GM20431 (cell line): ENCODE results near the gene TXNRD2.
"Not testable (repeated sequence)": the region's sequence is repeated elsewhere in the genome, so short reads cannot be mapped to it uniquely, and the experiment has no call there.

Source experiments
- in situ Hi-C: fragments of 300-500 bp; cut with MseI, MboI; formaldehyde crosslinking; loops from one replicate; pipeline ENCODE4 v1.15.0; 2020; ENCODE audit warnings: low sequenced_read_pairs; ENCODE audit not compliant: unreplicated experiment

Gene TXNRD2

DNA sequence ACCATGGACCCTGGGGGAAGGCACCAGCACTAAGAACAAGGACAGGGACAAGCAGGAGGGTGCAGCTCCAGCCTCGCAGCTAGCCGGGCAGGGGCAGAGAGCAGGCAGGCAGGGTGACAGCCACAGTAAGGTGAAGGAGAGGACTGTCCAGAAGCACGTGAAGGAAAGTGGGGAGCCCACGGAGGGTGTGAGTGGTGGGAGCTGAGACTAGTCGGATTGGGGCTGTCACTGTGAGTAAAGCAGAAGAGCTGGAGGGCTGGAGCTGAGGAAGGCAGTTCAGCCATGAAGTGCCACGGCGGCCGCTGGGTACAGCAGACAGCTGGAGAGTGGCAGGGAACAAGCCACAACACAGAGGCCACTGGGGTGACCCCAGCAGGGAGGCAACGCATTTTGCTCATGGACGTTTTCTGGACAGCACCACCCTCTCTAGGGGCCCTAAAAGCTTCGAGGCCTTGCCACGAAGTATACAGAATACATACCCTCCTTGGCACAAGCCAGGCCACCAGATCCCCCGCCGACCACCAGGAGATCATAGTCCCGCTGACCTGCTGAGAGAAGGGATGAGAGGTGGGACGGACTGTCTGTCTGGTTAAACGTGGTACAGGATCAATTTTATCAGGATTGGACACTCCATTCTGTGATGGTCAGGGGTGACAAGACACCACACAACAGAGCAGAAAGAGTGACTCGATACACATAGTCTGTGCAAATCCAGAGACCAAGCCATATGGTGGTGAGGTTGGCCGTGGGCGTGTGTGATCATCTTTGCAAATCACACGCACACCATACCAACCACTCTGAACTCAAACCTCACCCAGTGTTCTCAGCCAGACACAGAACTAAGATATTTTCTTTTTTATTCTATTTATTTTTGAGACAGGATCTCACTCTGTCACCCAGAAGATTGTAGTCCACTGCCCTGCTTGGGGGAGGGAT is 10.8 kb downstream of the TXNRD2 start:
- in situ Hi-C loops, result no loop called here

- in situ Hi-C loops, result no loop called here
Observed at GRCh38 chr22:19929586-19930550, 11.8 kb downstream of the TXNRD2 start.

DNA sequence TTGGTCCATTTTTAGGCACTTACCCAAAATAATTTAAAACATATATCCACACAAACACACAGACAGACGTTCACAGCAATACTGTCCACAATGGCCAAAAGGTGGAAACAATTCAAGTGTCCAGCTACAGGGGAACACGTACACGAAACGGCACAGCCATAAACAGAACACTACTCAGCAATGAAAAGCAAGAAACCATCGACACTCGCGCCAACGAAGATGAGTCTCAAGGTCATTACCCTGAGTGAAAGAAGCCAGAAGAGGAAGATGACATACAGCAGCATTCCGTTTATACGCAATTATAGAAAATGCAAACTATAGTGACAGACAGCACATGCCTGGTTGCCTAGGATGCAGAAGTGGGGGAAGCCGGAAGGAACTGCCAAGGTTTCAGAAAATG is 13.4 kb downstream of the TXNRD2 start:
- in situ Hi-C loops, result no loop called here

DNA sequence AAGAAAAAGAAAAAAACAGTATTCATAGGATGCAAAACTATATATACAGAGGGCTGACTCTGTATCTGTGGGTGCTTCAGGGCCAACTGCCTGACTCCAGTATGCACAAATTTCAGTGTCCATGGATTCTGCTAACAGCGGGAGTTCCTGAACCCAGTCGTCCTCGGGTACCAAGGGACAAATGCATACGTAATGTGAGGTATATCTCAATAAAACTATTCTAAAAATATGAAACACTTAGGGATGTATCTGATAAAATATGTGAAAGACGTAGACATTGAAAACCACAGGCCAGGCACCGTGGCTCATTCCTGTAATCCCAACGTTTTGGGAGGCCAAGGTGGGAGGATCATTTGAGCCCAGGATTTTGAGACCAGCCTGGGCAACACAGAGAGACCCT is 13.9 kb downstream of the TXNRD2 start:
- in situ Hi-C loops, result no loop called here

DNA sequence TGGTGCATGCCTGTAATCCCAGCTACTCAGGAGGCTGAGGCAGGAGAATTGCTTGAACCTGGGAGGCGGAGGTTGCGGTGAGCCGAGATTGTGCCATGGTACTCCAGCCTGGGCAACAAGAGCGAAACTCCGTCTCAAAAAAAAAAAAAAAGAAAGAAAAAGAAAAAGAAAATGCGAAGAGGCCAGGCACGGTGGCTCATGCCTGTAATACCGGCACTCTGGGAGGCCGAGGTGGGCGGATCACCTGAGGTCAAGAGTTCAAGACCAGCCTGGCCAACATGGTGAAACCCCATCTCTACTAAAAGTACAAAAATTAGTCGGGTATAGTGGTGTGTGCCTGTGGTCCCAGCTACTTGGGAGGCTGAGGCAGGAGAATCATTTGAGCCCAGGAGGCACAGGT is 15.6 kb downstream of the TXNRD2 start:
- in situ Hi-C loops, result not testable (repeated sequence)

- in situ Hi-C loops, result no loop called here
Observed at GRCh38 chr22:19923914-19924513, 17.6 kb downstream of the TXNRD2 start.

DNA sequence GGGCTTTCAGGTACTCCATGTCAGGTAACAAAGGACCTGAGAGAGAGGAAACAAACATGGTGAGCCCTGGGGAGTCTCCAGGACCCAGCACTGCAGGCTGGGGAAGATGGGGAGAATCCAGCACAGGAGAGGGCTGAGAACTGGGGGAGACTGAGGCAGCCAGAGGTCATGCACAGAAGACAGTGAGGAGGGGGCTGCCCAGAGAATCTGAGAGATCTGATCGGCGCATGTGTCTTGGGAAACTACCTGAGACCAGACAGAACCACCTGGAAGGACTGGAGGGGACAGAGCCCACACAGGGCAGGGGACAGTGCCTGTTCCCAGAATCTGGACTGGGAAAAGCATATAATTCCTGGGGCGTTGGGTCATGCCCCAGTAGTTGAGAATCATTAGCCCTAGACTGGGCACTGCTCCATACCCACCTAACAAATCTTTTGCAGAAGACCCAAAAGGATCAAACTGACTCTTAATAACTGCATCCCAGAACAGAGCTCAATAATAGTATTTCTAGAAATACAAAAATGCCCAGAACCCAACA is 20.0 kb downstream of the TXNRD2 start:
- in situ Hi-C loops, result no loop called here

DNA sequence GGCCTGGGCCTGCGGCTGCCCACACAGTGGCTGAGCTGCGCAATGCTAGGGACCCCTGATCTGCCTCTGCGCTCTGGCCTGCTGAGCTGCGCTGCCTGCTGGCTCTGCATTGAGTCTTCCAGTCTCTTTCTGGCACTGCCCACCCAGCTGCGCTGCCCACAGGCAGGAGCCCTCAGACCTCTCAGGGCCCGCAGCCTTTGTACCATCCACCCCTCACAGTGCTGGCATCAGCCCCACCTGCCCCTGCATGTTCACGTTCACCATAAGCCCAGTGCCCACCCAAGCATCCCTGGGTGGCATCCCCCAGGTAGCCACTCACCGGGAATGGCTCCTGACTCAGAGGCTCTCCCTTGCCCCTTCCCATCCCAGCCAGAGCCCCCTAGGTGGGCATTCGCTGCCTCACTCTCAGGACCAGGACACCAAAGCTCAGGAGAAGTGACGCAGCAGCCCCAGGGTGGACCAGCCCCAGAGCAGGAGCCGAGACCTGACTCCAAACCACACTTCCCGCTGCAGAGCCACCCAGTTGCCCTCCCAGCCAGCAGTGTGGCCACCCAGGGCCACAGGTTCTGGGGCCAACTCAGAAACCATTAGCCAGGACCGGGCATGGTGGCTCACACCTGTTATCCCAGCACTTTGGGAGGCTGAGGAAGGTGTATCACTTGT is 21.8 kb downstream of the TXNRD2 start:
- in situ Hi-C loops, result no loop called here

- in situ Hi-C loops, result no loop called here
Observed at GRCh38 chr22:19918332-19919106, 23.1 kb downstream of the TXNRD2 start.

DNA sequence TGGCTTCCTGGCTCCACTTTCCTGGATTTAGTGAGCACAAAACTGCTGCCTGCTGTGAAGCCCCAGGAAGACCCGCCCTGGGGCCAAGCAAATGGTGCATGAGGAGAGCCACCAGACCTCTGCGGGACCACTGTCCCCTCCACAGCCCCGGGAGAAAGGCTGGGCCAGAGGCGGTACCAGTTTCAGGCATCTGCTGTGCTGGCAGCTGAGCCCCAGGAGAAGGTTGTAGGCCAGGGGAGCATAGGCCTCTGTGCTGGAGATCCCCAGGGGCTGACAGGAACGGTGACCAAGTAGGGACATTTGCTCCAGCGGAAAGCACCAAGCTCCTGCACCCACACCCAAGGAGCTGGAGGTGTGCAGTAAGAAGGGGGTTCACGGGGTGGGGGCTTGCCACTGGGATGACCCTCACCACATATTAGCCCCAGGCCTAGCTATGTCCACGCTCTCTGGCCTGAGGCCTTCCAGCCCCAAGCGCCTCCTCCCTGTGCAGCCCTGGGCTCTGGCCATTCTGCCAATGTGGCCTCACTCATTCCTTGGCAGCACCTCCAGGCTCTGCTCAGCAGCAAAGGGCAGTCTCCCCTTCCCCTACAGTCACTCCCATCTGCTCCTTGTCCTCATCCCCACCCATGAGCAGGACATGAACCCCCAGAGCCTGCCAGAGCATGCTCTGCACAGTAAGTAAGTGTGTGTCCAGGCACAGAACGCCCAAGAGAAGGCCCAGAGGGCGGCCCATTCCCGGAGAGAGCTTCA is 24.1 kb downstream of the TXNRD2 start:
- in situ Hi-C loops, result no loop called here

DNA sequence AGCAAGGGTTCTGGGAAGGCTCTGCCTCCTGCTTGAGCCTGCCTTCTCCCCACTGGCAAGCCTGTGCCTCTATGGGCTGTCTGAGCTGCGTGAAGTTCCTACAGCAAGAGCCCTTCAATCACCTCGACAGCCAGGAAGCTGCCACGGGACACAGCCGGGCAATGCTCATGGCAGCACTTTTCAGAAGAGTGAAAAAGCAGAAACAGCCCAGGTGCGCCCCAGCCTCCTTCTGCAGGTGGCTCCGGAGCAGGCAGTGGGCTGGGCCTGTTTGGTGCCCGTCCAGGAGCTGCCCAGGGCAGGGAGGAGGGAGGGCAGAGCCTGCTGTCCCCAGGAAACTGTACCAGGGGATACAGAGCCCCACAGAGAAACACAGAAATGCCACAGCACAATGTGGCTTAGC is 24.7 kb downstream of the TXNRD2 start:
- in situ Hi-C loops, result no loop called here

DNA sequence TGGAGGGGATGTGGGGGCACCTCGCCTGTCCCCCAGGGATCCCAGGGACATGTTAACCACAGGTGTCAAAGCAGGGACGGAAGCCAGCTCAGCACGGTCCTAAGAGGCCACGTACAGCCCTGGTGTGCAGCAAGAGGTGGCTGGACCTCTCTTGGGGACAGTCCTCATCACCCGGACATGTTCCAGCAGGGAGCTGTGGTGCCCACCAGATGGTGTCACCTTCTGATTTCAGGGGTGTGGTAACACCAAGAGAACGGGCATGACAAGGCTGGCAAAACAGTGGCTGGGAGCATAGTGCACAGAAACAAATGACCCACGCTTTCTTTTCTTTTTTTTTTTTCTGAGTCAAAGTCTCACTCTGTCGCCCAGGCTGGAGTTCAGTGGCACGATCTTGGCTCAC is 25.6 kb downstream of the TXNRD2 start:
- in situ Hi-C loops, result no loop called here

- in situ Hi-C loops, result no loop called here
Observed at GRCh38 chr22:19915287-19915954, 26.2 kb downstream of the TXNRD2 start.

- in situ Hi-C loops, result loop anchor here (5.0 kb wide), 1 partner anchor 182 kb away; no protein-coding TSS in a partner anchor
Observed at GRCh38 chr22:19914201-19914943, 27.2 kb downstream of the TXNRD2 start.

DNA sequence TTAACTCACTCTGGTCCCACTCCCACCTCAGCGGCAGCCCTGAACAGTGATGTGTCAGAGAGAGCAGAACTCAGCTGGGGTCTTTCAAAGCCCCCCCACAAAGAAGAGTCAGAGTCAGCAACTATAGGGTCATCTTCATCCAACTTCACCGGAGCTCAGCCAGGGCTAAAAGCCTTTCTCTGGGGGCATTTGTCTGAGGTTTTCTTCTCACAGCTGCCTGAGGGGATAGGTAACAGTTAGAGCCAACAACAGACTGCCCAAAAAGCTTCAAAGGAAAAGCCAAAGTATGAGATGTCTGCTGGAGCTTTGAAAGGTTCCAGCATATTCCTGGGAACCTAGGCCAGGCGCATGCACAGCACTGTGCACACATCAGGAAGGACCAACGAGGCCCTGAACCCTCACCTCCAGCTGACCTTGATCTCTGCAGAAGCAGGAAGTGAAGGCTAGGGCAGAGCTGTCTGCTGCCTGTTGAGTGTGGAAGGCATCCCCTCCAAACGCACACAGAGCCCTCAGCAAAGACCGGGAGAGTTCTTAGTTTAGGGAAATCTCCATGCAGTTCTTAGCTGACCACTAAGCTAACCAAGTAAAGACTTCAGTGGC is 28.2 kb downstream of the TXNRD2 start:
- in situ Hi-C loops, result loop anchor here (5.0 kb wide), 1 partner anchor 181 kb away; no protein-coding TSS in a partner anchor

GRCh38 chr22:19912271-19912999 is 29.2 kb downstream of the TXNRD2 start:
- in situ Hi-C loops, result loop anchor here (5.0 kb wide), 1 partner anchor 180 kb away; no protein-coding TSS in a partner anchor
